RWPE1 (cell line): ENCODE measurements around the gene IFT43.

Experiments
- CTCF ChIA-PET: fragments of 350-600 bp; sonication (Branson Sonifier 250); formaldehyde crosslinking; extraction: SDS; loops from one replicate; lab custom pipeline; 2021; lab: Yijun Ruan, JAX
- POLR2A ChIA-PET: fragments of 400-600 bp; formaldehyde crosslinking; extraction: SDS; loops from one replicate; lab custom pipeline; 2020; ENCODE audit warnings: antibody characterized with exemption; ENCODE audit not compliant: low non-redundant PET; lab: Yijun Ruan, JAX
- DNase-seq: peaks from one replicate; pipeline ENCODE4 v3.0.0; 2012; ENCODE audit warnings: low spot score
- H3K27ac ChIP-seq: fragments of 450-650 bp; 2 replicates; pipeline ENCODE4 v1.5.1; 2017
- CTCF ChIP-seq: fragments of 450-650 bp; conservative IDR thresholded peaks from 2 replicates; pipeline ENCODE4 v1.5.1; 2017; ENCODE audit warnings: low read depth, mild to moderate bottlenecking

IFT43 gene

GRCh38 chr14:76098916-76099675 is 113.5 kb downstream of the IFT43 start:
- TF ChIP-seq CTCF: no peak
- no peak for DNase-seq
- ChIA-PET POLR2A (no interaction called here), CTCF (interaction anchor here (0.6 kb wide), 1 partner anchor 612 kb away, joined by 3 read pairs; no protein-coding TSS in a partner anchor)
- H3K27ac ChIP-seq: no peak overlapping the region

GRCh38 chr14:76100236-76100635 is 114.7 kb downstream of the IFT43 start:
- CTCF ChIA-PET: no interaction called here
- no peak for TF ChIP-seq CTCF
- POLR2A ChIA-PET: no interaction called here
- no peak for DNase-seq
- H3K27ac ChIP-seq: no peak overlapping the region

GRCh38 chr14:76101391-76102379 is 116.1 kb downstream of the IFT43 start:
- H3K27ac ChIP-seq: no peak overlapping the region
- no peak for TF ChIP-seq CTCF
- DNase-seq: no peak
- POLR2A ChIA-PET: no interaction called here
- CTCF ChIA-PET: interaction anchor here (0.8 to 1.0 kb wide), 2 partner anchors 250 to 251 kb away, joined by 3 to 4 read pairs; no protein-coding TSS in a partner anchor

GRCh38 chr14:76104802-76105355 is 119.3 kb downstream of the IFT43 start:
- no peak for TF ChIP-seq CTCF
- CTCF ChIA-PET: no interaction called here
- POLR2A ChIA-PET: no interaction called here
- no peak overlapping the region for H3K27ac ChIP-seq
- no peak for DNase-seq

GRCh38 chr14:76106188-76106587 is 120.6 kb downstream of the IFT43 start:
- ChIA-PET CTCF (no interaction called here), POLR2A (no interaction called here)
- no peak for DNase-seq
- no peak overlapping the region for H3K27ac ChIP-seq
- TF ChIP-seq CTCF: no peak
